ENCODE data around the gene ZBTB18.

The ZBTB18 gene

DNA sequence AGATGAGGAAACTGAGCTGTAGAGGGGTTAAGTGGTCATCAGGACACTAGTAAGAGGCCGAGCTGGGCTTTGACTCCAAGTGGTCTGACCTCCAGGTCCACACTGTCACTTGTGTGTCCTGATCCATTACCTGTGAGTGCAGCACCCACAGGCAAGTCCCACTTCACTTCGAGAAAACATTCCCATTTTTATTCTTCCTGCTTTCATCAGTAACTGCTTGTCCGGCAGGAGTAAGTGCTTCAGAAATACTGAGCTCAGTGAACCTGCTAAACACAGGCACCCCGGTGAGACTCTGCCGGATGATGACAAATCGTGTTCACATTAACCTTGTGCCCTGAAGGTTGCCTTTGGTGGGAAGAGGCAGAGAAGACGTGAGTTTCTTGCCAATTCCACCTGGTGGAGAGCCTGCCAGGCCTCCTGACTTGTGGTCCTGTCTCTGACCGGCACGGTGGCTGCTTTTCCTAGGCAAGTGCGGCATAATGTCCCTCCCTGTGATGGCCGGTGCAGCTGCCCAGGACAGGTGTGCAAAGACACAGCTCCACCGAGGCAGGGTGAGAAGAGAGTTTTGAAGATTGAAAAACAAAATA, 29.4 kb downstream of the ZBTB18 start:
- peaks cover 13 to 27% of the 10 kb centered on the region in 2 donors for H3K27me3 Mint-ChIP-seq
- peaks cover 30 to 57% of the 10 kb centered on the region in 2 donors for H3K4me1 Mint-ChIP-seq
- ATAC-seq (replicated peaks) (no peak), DNase-seq (no peak)
- no peak overlapping the region for H3K27ac Mint-ChIP-seq
- peaks cover 0 to 2% of the 10 kb centered on the region in 2 donors for H3K9me3 Mint-ChIP-seq
- no peak overlapping the region for H3K4me3 Mint-ChIP-seq
- H3K36me3 Mint-ChIP-seq, result no peaks in the 10 kb centered on the region

- no peak for ATAC-seq (replicated peaks)
- Mint-ChIP-seq H3K27me3 (peaks cover 13 to 33% of the 10 kb centered on the region in 2 donors), H3K4me1 (peaks cover 21 to 32% of the 10 kb centered on the region in 2 donors), H3K4me3 (no peak overlapping the region), H3K27ac (no peak overlapping the region), H3K9me3 (peaks cover 4 to 7% of the 10 kb centered on the region in 2 donors), H3K36me3 (peaks cover 2 to 4% of the 10 kb centered on the region in 2 donors)
- no peak for DNase-seq
Observed at GRCh38 chr1:244082969-244083368, 31.9 kb downstream of the ZBTB18 start.

DNA sequence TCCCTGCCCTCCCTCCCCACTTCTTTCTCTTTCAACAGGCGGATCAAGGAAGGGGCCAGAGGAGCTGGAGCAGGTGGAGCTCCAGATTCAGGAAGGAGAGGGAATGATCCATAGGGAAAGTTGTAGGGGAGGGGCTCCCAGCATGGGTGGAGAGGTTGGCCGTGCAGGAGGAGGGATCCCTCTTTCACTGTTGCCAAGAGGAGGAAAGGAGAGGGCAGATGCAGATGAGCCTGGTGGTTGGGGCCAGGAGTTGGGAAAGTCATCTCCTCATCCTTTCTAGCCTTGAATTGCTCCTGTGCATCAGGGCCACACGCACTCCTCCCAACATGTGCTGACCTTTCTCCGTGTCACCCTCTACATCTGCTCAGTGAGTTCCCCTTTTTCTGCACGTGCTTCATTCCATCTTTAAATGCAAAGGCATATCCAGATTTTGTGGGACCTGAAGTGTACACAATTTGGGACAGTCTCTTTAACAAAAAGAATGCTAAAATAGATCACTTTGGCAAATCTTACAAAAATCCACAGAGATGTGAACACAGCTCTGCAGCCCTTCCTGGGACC, 32.4 kb downstream of the ZBTB18 start:
- Mint-ChIP-seq H3K4me1 (peaks cover 18 to 27% of the 10 kb centered on the region in 2 donors), H3K9me3 (peaks cover 4 to 7% of the 10 kb centered on the region in 2 donors), H3K4me3 (no peak overlapping the region), H3K27ac (no peak overlapping the region), H3K36me3 (peaks cover 2 to 4% of the 10 kb centered on the region in 2 donors), H3K27me3 (peaks cover 13 to 33% of the 10 kb centered on the region in 2 donors)
- no peak for ATAC-seq (replicated peaks)
- no peak for DNase-seq

GRCh38 chr1:244084763-244085162, 33.7 kb downstream of the ZBTB18 start:
- H3K27me3 Mint-ChIP-seq, result peaks cover 13 to 33% of the 10 kb centered on the region in 2 donors

GRCh38 chr1:244085891-244086290, 34.8 kb downstream of the ZBTB18 start:
- Mint-ChIP-seq H3K27me3 (peaks cover 13 to 33% of the 10 kb centered on the region in 2 donors), H3K27ac (no peak overlapping the region), H3K9me3 (peaks cover 4 to 7% of the 10 kb centered on the region in 2 donors), H3K36me3 (peaks cover 2 to 4% of the 10 kb centered on the region in 2 donors), H3K4me1 (peaks cover 18 to 20% of the 10 kb centered on the region in 2 donors), H3K4me3 (no peak overlapping the region)
- no peak for ATAC-seq (replicated peaks)
- no peak for DNase-seq

More at GRCh38 chr1:244084763-244085162, 33.7 kb downstream of the ZBTB18 start:
- Mint-ChIP-seq H3K4me1 (peaks cover 18 to 20% of the 10 kb centered on the region in 2 donors), H3K27ac (no peak overlapping the region), H3K36me3 (peaks cover 2 to 4% of the 10 kb centered on the region in 2 donors), H3K9me3 (peaks cover 4 to 7% of the 10 kb centered on the region in 2 donors), H3K4me3 (no peak overlapping the region)
- DNase-seq (no peak), ATAC-seq (replicated peaks) (no peak)

DNA sequence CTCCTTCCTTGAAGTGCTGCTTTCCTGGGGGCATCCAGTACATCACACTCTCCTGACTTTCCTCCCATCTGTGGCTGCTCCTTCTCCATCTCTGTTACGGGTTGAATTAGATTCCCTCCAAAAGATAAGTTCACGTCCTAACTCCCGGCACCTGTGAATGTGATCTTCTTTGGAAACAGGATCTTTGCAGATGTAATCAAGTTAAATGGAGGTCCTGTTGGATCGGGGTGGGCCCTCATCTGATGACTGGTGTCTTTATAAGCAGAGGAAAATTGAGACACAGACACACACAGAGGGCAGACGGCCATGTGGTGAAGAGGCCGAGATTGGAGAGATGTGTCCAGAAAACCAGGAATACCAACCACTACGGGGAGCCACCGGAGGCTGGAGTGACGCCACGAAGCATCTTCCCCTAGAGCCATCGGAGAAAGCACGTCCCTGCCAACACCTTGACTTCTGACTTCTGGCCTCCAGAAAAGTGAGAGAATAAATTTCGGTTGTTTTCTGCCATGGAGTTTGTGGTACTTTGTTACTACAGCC, 36.0 kb downstream of the ZBTB18 start:
- H3K36me3 Mint-ChIP-seq, result peaks cover 2 to 4% of the 10 kb centered on the region in 2 donors
- no peak overlapping the region for H3K4me3 Mint-ChIP-seq
- H3K27me3 Mint-ChIP-seq, result peaks cover 9 to 28% of the 10 kb centered on the region in 2 donors
- peaks cover 4 to 7% of the 10 kb centered on the region in 2 donors for H3K9me3 Mint-ChIP-seq
- H3K4me1 Mint-ChIP-seq, result peaks cover 18 to 20% of the 10 kb centered on the region in 2 donors
- ATAC-seq (replicated peaks) (no peak), DNase-seq (no peak)
- no peak overlapping the region for H3K27ac Mint-ChIP-seq

GRCh38 chr1:244087611-244088010, 36.5 kb downstream of the ZBTB18 start:
- H3K27ac Mint-ChIP-seq, result no peak overlapping the region
- peaks cover 2 to 4% of the 10 kb centered on the region in 2 donors for H3K36me3 Mint-ChIP-seq
- no peak for DNase-seq
- ATAC-seq (replicated peaks), result no peak
- peaks cover 15% of the 10 kb centered on the region in 2 donors for H3K4me1 Mint-ChIP-seq
- H3K27me3 Mint-ChIP-seq, result peaks cover 4 to 26% of the 10 kb centered on the region in 2 donors
- H3K9me3 Mint-ChIP-seq, result peaks cover 4 to 7% of the 10 kb centered on the region in 2 donors
- no peak overlapping the region for H3K4me3 Mint-ChIP-seq

GRCh38 chr1:244088161-244088560, 37.1 kb downstream of the ZBTB18 start:
- Mint-ChIP-seq H3K36me3 (peaks cover 2 to 4% of the 10 kb centered on the region in 2 donors), H3K4me3 (no peak overlapping the region), H3K27me3 (peaks cover 0 to 25% of the 10 kb centered on the region in 2 donors), H3K4me1 (peaks cover 10% of the 10 kb centered on the region in 2 donors), H3K27ac (no peak overlapping the region), H3K9me3 (peaks cover 4 to 7% of the 10 kb centered on the region in 2 donors)
- DNase-seq (no peak), ATAC-seq (replicated peaks) (no peak)

- no peak overlapping the region for H3K4me3 Mint-ChIP-seq
- H3K9me3 Mint-ChIP-seq, result peaks cover 2 to 7% of the 10 kb centered on the region in 2 donors
- no peak for ATAC-seq (replicated peaks)
- peaks cover 0 to 17% of the 10 kb centered on the region in 2 donors for H3K27me3 Mint-ChIP-seq
- no peak for DNase-seq
- no peak overlapping the region for H3K27ac Mint-ChIP-seq
- H3K36me3 Mint-ChIP-seq, result peaks cover 2 to 4% of the 10 kb centered on the region in 2 donors
- peaks cover 0 to 5% of the 10 kb centered on the region in 2 donors for H3K4me1 Mint-ChIP-seq
Observed at GRCh38 chr1:244089561-244089960, 38.5 kb downstream of the ZBTB18 start.

- Mint-ChIP-seq H3K36me3 (peaks cover 2 to 4% of the 10 kb centered on the region in 2 donors), H3K4me3 (no peak overlapping the region), H3K27me3 (peaks cover 0 to 12% of the 10 kb centered on the region in 2 donors), H3K4me1 (peaks cover 0 to 3% of the 10 kb centered on the region in 2 donors), H3K9me3 (peaks cover 2 to 7% of the 10 kb centered on the region in 2 donors), H3K27ac (no peak overlapping the region)
- no peak for DNase-seq
- ATAC-seq (replicated peaks), result no peak
Observed at GRCh38 chr1:244090645-244091044, 39.6 kb downstream of the ZBTB18 start.

- H3K27me3 Mint-ChIP-seq, result peaks cover 0 to 7% of the 10 kb centered on the region in 2 donors
- no peaks in the 10 kb centered on the region for H3K9me3 Mint-ChIP-seq
- no peaks in the 10 kb centered on the region for H3K36me3 Mint-ChIP-seq
- peaks cover 0 to 2% of the 10 kb centered on the region in 2 donors for H3K4me1 Mint-ChIP-seq
- ATAC-seq (replicated peaks) (no peak), DNase-seq (no peak)
- no peak overlapping the region for H3K4me3 Mint-ChIP-seq
- H3K27ac Mint-ChIP-seq, result no peak overlapping the region
Observed at GRCh38 chr1:244092293-244092963, 41.3 kb downstream of the ZBTB18 start.

- H3K9me3 Mint-ChIP-seq, result no peaks in the 10 kb centered on the region
- ATAC-seq (replicated peaks), result no peak
Observed at GRCh38 chr1:244092964-244093638, 42.0 kb downstream of the ZBTB18 start.

GRCh38 chr1:244094880-244095528, 43.9 kb downstream of the ZBTB18 start:
- Mint-ChIP-seq H3K4me1 (peaks cover 0 to 7% of the 10 kb centered on the region in 2 donors), H3K27ac (no peak overlapping the region), H3K4me3 (no peak overlapping the region), H3K27me3 (peaks cover 9 to 12% of the 10 kb centered on the region in 2 donors), H3K9me3 (no peaks in the 10 kb centered on the region), H3K36me3 (no peaks in the 10 kb centered on the region)
- ATAC-seq (replicated peaks) (no peak), DNase-seq (no peak)

More at GRCh38 chr1:244092964-244093638, 42.0 kb downstream of the ZBTB18 start:
- H3K36me3 Mint-ChIP-seq, result no peaks in the 10 kb centered on the region
- no peak for DNase-seq
- no peak overlapping the region for H3K4me3 Mint-ChIP-seq
- H3K27me3 Mint-ChIP-seq, result peaks cover 0 to 7% of the 10 kb centered on the region in 2 donors
- H3K27ac Mint-ChIP-seq, result no peak overlapping the region
- H3K4me1 Mint-ChIP-seq, result peaks cover 0 to 7% of the 10 kb centered on the region in 2 donors
